Brain microvascular endothelial cell (primary cell): ENCODE results near the gene SMAD1.

Experiments used
- DNase-seq: peaks from one replicate; pipeline ENCODE4 v3.0.0-alpha.2; 2020
- H3K27ac ChIP-seq: fragments of 250-450 bp; sonication (Bioruptor Pico); 2 replicates; pipeline ENCODE4 v1.5.1; 2020; ENCODE audit warnings: mild to moderate bottlenecking, moderate library complexity
- H3K27me3 ChIP-seq: fragments of 250-450 bp; sonication (Bioruptor Pico); replicated peaks from 2 replicates; pipeline ENCODE4 v1.5.1; 2020; ENCODE audit warnings: mild to moderate bottlenecking
- H3K36me3 ChIP-seq: fragments of 250-450 bp; sonication (Bioruptor Pico); replicated peaks from 2 replicates; pipeline ENCODE4 v1.5.1; 2020; ENCODE audit warnings: mild to moderate bottlenecking
- H3K4me3 ChIP-seq: 2 replicates; pipeline ENCODE4 v1.5.1; 2011; ENCODE audit warnings: low read depth, mild to moderate bottlenecking, control low read depth, low read length, moderate library complexity
- CTCF ChIP-seq: IDR thresholded peaks from 2 replicates; pipeline ENCODE4 v1.5.1; 2011; ENCODE audit warnings: low read depth, mild to moderate bottlenecking, moderate library complexity, low read length, control low read depth, inconsistent platforms; ENCODE audit errors: missing control alignments
- in situ Hi-C: cut with HindIII; loops from 2 replicates; pipeline ENCODE4 v1.10.0; 2017; ENCODE audit warnings: low sequenced_read_pairs, low pct_ligation_motif_present

Gene SMAD1

GRCh38 chr4:145438298-145438697 is 43.4 kb upstream of the SMAD1 start:
- H3K36me3 ChIP-seq, result no peaks in the 10 kb centered on the region
- H3K27ac ChIP-seq, result no peak overlapping the region
- no peak overlapping the region for H3K4me3 ChIP-seq

GRCh38 chr4:145440292-145441007 is 41.2 kb upstream of the SMAD1 start:
- H3K36me3 ChIP-seq, result no peaks in the 10 kb centered on the region
- no peaks in the 10 kb centered on the region for H3K27me3 ChIP-seq
- in situ Hi-C loops, result no loop called here
- no peak for DNase-seq
- H3K27ac ChIP-seq, result no peak overlapping the region
- no peak overlapping the region for H3K4me3 ChIP-seq
- TF ChIP-seq CTCF, result no peak

More at GRCh38 chr4:145438298-145438697, 43.4 kb upstream of the SMAD1 start:
- no peaks in the 10 kb centered on the region for H3K27me3 ChIP-seq
- in situ Hi-C loops, result no loop called here
- TF ChIP-seq CTCF, result no peak
- no peak for DNase-seq

- H3K4me3 ChIP-seq, result no peak overlapping the region
- DNase-seq, result no peak
- no peak overlapping the region for H3K27ac ChIP-seq
- no peaks in the 10 kb centered on the region for H3K27me3 ChIP-seq
- H3K36me3 ChIP-seq, result no peaks in the 10 kb centered on the region
- no peak for TF ChIP-seq CTCF
- in situ Hi-C loops, result no loop called here
Measured at GRCh38 chr4:145446184-145446583, 35.5 kb upstream of the SMAD1 start.

- TF ChIP-seq CTCF, result no peak
- in situ Hi-C loops, result no loop called here
- H3K27ac ChIP-seq, result no peak overlapping the region
- no peak for DNase-seq
- H3K27me3 ChIP-seq, result no peaks in the 10 kb centered on the region
- H3K4me3 ChIP-seq, result no peak overlapping the region
- no peaks in the 10 kb centered on the region for H3K36me3 ChIP-seq
Measured at GRCh38 chr4:145451895-145452294, 29.8 kb upstream of the SMAD1 start.

- H3K4me3 ChIP-seq, result no peak overlapping the region
- H3K27ac ChIP-seq, result no peak overlapping the region
- DNase-seq, result no peak
- no peaks in the 10 kb centered on the region for H3K36me3 ChIP-seq
- in situ Hi-C loops, result no loop called here
- H3K27me3 ChIP-seq, result no peaks in the 10 kb centered on the region
- no peak for TF ChIP-seq CTCF
Measured at GRCh38 chr4:145452447-145453162, 29.0 kb upstream of the SMAD1 start.
